GM12892 (cell line): Measurements from ENCODE around the gene EWSR1.

Experiments
- POLR2A ChIP-seq: IDR thresholded peaks from 2 replicates; pipeline ENCODE4 v1.6.1; 2011; ENCODE audit warnings: low read depth, low read length, control low read depth
- POLR2AphosphoS5 ChIP-seq: IDR thresholded peaks from 2 replicates; pipeline ENCODE4 v1.6.1; 2011; ENCODE audit warnings: low read depth, low read length, control low read depth
- TAF1 ChIP-seq: IDR thresholded peaks from 2 replicates; pipeline ENCODE4 v1.6.1; 2011; ENCODE audit warnings: low read depth, mild to moderate bottlenecking, control low read depth, low read length, borderline replicate concordance

DNA sequence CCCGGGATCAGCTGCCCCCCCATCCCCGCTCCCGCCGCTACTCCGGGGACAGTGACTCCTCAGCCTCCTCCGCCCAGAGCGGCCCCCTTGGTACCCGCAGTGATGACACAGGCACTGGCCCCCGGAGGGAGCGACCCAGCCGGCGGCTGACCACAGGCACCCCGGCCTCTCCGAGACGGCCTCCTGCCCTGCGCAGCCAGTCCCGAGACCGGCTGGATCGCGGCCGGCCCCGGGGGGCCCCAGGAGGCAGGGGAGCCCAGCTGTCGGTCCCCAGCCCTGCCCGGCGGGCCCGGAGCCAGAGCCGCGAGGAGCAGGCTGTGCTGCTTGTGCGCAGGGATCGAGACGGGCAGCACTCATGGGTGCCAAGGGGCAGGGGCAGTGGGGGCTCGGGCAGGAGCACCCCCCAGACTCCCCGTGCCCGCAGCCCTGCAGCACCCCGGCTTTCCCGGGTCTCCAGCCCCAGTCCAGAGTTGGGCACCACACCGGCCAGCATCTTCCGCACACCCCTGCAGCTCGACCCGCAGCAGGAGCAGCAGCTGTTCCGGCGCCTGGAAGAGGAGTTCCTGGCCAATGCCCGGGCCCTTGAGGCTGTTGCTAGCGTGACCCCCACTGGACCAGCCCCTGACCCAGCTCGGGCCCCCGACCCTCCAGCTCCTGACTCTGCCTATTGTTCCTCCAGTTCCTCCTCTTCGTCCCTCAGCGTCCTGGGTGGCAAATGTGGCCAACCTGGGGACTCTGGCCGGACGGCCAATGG is 43.6 kb downstream of the EWSR1 start:
- TF ChIP-seq POLR2A (no peak), POLR2AphosphoS5 (no peak), TAF1 (no peak)
